ENCODE results near the gene POLL. TPM values are rescaled to one million over a fixed set of nuclear protein-coding genes. Genes with fewer than 3 reads are reported as not detected.
"Not testable (repeated sequence)": the region's sequence is repeated elsewhere in the genome, so short reads cannot be mapped to it uniquely, and the experiment has no call there.

POLL gene
- total RNA-seq, 1 experiment from 2014 or later = 8.5 TPM

DNA sequence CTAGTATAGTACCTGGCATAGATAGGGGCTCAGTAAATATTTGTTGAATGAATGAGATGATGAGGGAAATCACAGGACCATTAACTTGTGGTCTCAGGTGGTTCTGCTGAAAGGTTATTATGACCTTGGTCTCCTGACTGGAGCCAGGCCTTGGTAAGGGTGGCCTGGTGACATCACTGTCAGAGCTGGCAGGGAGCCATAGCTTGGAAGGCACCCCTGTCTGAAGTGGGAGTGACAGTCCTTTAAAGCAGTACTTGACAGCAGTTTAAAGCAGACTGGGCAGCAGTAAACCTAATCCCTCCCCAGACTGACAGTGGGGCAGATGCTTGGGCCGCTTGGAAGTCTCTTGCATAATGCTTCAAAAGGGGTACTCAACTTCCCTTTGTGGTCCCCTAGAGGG, 13.5 kb upstream of the POLL start:
- Histone ChIP-seq H3K4me2 (ENCODE audit: low read depth, low read length, poor library complexity, severe bottlenecking) (no peak overlapping the region), H3K9me3 (ENCODE audit: low read length) (no peaks in the 10 kb centered on the region), H3K27ac (ENCODE audit: low read length) (no peak overlapping the region), H3K4me1 (ENCODE audit: low read length) (no peaks in the 10 kb centered on the region), H3K9me2 (replicated peaks; ENCODE audit: insufficient read depth, low read length) (no peaks in the 10 kb centered on the region), H2AFZ (ENCODE audit: low read length) (no peak overlapping the region), H3K27me3 (ENCODE audit: low read length) (no peaks in the 10 kb centered on the region), H4K20me1 (ENCODE audit: insufficient read depth, low read depth, low read length) (no peaks in the 10 kb centered on the region), H3K9ac (ENCODE audit: low read length) (no peak overlapping the region), H3K36me3 (ENCODE audit: insufficient read depth, low read length) (no peaks in the 10 kb centered on the region), H3K79me2 (ENCODE audit: low read length) (no peaks in the 10 kb centered on the region), H3K4me3 (ENCODE audit: low read length) (no peak overlapping the region)
- DNase-seq = no peak

DNA sequence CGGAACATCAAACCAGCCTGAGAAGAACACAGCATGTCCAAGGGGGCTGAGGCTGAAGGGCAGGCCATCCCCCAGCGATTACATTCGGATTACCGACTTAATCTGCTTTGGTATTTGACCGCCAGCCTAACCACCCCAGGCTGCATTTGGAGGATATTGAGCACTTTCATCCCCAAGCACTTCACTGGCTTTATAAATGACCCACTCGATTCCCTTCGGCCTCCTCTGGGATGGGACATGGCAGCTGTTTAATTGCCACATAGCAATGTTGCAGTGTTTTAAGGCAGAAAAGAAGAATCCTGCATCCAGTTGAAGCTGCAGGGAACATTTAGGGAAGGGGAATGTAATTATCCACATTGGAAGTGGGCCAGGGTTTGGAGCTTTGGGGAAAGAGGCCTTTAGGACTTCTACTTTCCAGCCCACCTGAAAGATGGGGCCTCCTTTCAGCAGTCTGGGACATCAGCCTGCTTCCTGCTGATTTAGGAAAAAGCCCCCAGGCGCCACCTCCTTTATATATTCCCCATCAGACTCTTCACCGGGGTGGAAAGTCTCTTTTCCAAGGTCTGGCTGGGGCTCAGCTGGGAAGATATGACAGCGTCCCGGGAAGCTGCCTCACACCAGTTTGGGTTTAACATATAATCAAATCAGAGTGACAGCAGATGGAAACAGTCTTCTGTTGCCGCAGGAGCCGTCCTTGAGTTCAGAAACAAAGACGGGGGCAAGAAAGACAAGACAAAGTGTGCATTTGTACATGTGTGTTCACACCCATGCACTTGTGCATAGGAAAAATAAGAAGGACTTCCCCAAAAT, 9.2 kb upstream of the POLL start:
- no peak overlapping the region for H2AFZ ChIP-seq (ENCODE audit: low read length)
- H3K9ac ChIP-seq (ENCODE audit: low read length) = no peak overlapping the region
- H3K36me3 ChIP-seq (ENCODE audit: insufficient read depth, low read length) = no peaks in the 10 kb centered on the region

DNA sequence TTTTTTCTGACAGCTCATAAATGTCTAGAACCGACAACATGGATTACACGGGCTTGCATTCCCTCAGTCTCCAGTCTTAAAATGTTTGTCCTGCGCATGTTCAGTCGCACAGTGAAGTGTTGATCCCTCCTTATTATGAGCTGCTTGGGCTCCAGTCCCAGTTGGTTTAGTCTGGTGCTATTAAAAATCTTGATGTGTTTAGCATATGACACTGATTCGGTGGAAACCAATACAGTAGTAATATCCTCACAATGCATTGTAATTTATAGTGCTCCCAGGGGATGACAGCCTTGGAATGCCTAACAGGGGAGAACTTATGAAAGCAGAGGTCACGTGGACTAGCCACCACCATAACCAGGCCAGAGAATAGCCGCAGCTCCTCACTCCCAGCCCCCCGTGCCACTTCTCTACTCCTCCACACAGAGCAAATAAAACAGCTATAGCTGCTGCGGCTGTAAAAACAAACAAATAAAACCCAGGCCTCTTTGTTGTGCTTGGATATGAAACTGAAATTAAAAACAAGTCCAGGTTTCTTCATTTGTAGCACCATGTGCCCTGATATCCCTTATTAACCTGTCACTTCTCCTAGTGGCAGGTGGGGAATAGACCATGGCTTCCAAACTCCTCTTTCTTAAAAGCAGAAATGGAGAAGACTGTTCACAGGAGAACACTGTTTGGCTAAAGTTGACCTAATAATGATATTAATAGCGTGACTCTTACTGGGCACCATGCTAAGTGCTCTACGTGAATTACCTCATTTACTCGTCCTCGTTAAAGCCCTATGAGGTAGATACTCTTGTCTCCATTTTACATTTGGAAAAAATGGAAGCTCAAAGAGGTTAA, 7.8 kb upstream of the POLL start:
- Histone ChIP-seq H3K27me3 (ENCODE audit: low read length) (no peaks in the 10 kb centered on the region), H3K36me3 (ENCODE audit: insufficient read depth, low read length) (no peaks in the 10 kb centered on the region), H3K4me3 (ENCODE audit: low read length) (no peak overlapping the region), H3K27ac (ENCODE audit: low read length) (no peak overlapping the region), H2AFZ (ENCODE audit: low read length) (no peak overlapping the region), H3K4me1 (ENCODE audit: low read length) (peaks cover 11% of the 10 kb centered on the region), H3K9ac (ENCODE audit: low read length) (no peak overlapping the region), H3K79me2 (ENCODE audit: low read length) (no peaks in the 10 kb centered on the region), H3K9me3 (ENCODE audit: low read length) (no peaks in the 10 kb centered on the region), H4K20me1 (ENCODE audit: insufficient read depth, low read depth, low read length) (no peaks in the 10 kb centered on the region), H3K4me2 (ENCODE audit: low read depth, low read length, poor library complexity, severe bottlenecking) (no peak overlapping the region), H3K9me2 (replicated peaks; ENCODE audit: insufficient read depth, low read length) (no peaks in the 10 kb centered on the region)
- no peak for DNase-seq

More for the DNA sequence above, 9.2 kb upstream of the POLL start:
- Histone ChIP-seq H3K27me3 (ENCODE audit: low read length) (no peaks in the 10 kb centered on the region), H4K20me1 (ENCODE audit: insufficient read depth, low read depth, low read length) (no peaks in the 10 kb centered on the region), H3K4me3 (ENCODE audit: low read length) (no peak overlapping the region), H3K79me2 (ENCODE audit: low read length) (no peaks in the 10 kb centered on the region), H3K9me3 (ENCODE audit: low read length) (no peaks in the 10 kb centered on the region), H3K9me2 (replicated peaks; ENCODE audit: insufficient read depth, low read length) (no peaks in the 10 kb centered on the region), H3K4me1 (ENCODE audit: low read length) (peaks cover 11% of the 10 kb centered on the region), H3K27ac (ENCODE audit: low read length) (no peak overlapping the region), H3K4me2 (ENCODE audit: low read depth, low read length, poor library complexity, severe bottlenecking) (no peak overlapping the region)
- DNase-seq = no peak

DNA sequence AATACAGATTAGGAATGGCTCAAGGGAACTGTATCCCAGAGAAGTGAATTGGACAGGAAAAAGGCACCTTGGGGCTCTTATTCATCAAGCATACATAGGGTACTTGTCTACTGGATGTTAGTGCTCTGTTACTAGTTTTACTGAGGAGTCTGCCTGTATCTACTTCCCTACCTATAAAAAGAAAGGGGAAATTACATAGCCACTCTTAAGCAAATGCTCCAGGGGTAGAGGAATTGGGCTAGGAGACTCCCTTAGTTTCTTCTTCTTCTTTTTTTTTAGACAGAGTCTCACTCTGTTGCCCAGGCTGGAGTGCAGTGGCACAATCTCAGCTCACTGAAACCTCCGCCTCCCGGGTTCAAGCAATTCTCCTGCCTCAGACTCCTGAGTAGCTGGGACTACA, 5.3 kb upstream of the POLL start:
- not testable (repeated sequence) for DNase-seq; H3K36me3 ChIP-seq (ENCODE audit: insufficient read depth, low read length); H3K9me3 ChIP-seq (ENCODE audit: low read length); H3K27me3 ChIP-seq (ENCODE audit: low read length); H4K20me1 ChIP-seq (ENCODE audit: insufficient read depth, low read depth, low read length); H3K79me2 ChIP-seq (ENCODE audit: low read length); H2AFZ ChIP-seq (ENCODE audit: low read length); H3K4me3 ChIP-seq (ENCODE audit: low read length); H3K27ac ChIP-seq (ENCODE audit: low read length); H3K9ac ChIP-seq (ENCODE audit: low read length); H3K4me2 ChIP-seq (ENCODE audit: low read depth, low read length, poor library complexity, severe bottlenecking); H3K9me2 ChIP-seq (replicated peaks; ENCODE audit: insufficient read depth, low read length)
- H3K4me1 ChIP-seq (ENCODE audit: low read length) = peaks cover 17% of the 10 kb centered on the region

DNA sequence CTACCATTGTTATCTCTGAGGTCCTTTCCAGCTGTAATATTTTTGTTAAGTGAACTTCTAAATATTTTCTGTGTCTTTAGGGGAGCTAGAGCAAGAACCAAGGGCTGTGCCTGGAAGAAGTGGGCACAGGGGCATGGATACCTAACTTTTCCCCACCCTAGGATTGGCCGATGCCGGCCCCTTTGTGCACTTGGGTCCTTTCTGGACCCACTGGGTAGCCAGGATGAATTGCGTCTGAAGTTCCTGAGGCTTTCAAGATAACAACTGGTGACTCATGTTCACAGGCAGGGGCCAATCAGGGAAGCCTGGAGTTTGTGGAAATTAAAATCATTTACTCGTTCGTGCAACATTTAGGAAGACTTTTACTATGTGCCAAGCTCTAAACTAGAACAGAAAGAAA, 822 bp upstream of the POLL start:
- H3K36me3 ChIP-seq (ENCODE audit: insufficient read depth, low read length) = no peaks in the 10 kb centered on the region
- H3K79me2 ChIP-seq (ENCODE audit: low read length) = peaks cover 12% of the 10 kb centered on the region; the same call in 1 of the 2 replicates
- H3K4me1 ChIP-seq (ENCODE audit: low read length) = peaks cover 24% of the 10 kb centered on the region
- H3K27me3 ChIP-seq (ENCODE audit: low read length) = no peaks in the 10 kb centered on the region
- H4K20me1 ChIP-seq (ENCODE audit: insufficient read depth, low read depth, low read length) = no peaks in the 10 kb centered on the region
- peak overlapping the region; percentile 88 for H3K4me3 ChIP-seq (ENCODE audit: low read length)
- H3K4me2 ChIP-seq (ENCODE audit: low read depth, low read length, poor library complexity, severe bottlenecking) = peak overlapping the region; percentile 78
- H3K27ac ChIP-seq (ENCODE audit: low read length) = no peak overlapping the region
- no peaks in the 10 kb centered on the region for H3K9me3 ChIP-seq (ENCODE audit: low read length)
- peak overlapping the region; percentile 78 for H3K9ac ChIP-seq (ENCODE audit: low read length)
- H3K9me2 ChIP-seq (replicated peaks; ENCODE audit: insufficient read depth, low read length) = no peaks in the 10 kb centered on the region
- no peak overlapping the region for H2AFZ ChIP-seq (ENCODE audit: low read length)
- DNase-seq = no peak

DNA sequence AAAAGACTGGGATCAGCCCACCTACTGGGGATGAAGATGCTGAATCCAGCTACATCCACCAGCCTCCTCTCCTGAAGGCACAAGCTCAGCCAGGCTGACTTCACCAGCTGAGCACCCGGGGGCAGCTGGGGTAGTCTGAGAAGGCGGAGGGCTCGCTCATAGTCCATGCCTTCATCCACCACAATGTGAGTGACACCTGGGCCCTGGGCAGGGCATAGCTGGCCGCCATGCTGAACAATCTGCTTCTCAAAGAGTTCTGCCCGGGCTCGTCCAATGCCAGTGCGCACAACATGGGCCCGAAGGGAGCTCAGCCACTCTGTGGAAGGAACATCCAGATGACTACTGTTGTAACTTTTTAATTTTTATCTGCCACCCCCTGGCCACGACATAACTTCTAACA, 2.2 kb downstream of the POLL start:
- Histone ChIP-seq H3K79me2 (ENCODE audit: low read length) (peaks cover 12% of the 10 kb centered on the region; the same call in 1 of the 2 replicates), H3K4me2 (ENCODE audit: low read depth, low read length, poor library complexity, severe bottlenecking) (no peak overlapping the region), H4K20me1 (ENCODE audit: insufficient read depth, low read depth, low read length) (no peaks in the 10 kb centered on the region), H2AFZ (ENCODE audit: low read length) (no peak overlapping the region), H3K36me3 (ENCODE audit: insufficient read depth, low read length) (no peaks in the 10 kb centered on the region), H3K4me1 (ENCODE audit: low read length) (peaks cover 15% of the 10 kb centered on the region), H3K27ac (ENCODE audit: low read length) (no peak overlapping the region), H3K9me3 (ENCODE audit: low read length) (no peaks in the 10 kb centered on the region), H3K4me3 (ENCODE audit: low read length) (no peak overlapping the region), H3K9me2 (replicated peaks; ENCODE audit: insufficient read depth, low read length) (no peaks in the 10 kb centered on the region), H3K27me3 (ENCODE audit: low read length) (no peaks in the 10 kb centered on the region), H3K9ac (ENCODE audit: low read length) (no peak overlapping the region)
- no peak for DNase-seq

DNA sequence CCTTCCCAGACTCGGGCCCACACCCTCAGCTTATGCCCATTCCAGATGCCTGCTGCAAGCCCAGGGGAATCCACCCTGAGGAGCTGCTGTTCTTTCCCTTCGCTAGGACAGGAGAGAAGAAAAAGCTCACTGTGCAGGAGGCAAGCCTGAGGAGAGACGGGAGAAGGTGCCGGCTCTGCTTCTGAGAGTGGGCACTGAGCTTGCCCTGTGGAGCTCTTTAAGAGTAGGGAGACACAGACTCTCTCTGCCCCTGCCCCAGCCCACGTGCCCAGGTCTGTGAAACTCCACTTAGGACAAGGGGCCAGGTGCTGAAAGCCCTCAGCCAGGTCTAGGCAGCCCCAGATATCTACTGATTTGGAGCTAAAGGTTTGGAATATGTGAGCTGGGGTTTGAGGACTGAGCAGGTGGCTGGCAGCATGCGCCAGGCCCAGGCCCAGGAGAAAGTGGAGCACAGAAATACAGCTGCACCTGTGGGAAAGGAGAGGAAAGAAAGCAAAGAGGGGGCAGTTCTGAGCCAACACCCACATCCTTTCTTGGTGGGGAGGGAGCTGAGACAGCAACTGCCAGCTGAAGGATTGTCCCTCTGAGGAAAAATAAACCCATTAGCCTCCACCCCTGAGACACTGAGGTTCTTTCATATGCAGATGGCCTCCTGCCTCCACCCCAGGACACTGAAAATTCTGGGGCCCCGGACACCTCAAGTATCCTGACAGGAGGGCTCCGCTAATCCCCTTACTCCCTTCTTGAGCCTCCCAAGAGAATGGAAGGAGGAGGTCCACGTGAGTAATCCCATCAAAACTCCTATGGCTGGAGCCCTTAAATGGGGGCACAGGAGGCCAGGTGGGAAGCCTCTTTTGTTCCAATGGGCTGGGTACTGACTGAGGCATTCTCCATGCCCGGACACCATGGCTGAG, 7.3 kb downstream of the POLL start:
- Histone ChIP-seq H3K9me2 (replicated peaks; ENCODE audit: insufficient read depth, low read length) (no peaks in the 10 kb centered on the region), H3K27ac (ENCODE audit: low read length) (no peak overlapping the region), H3K27me3 (ENCODE audit: low read length) (no peaks in the 10 kb centered on the region), H3K4me3 (ENCODE audit: low read length) (no peak overlapping the region), H3K9me3 (ENCODE audit: low read length) (no peaks in the 10 kb centered on the region), H3K79me2 (ENCODE audit: low read length) (no peaks in the 10 kb centered on the region), H3K4me1 (ENCODE audit: low read length) (no peaks in the 10 kb centered on the region), H4K20me1 (ENCODE audit: insufficient read depth, low read depth, low read length) (no peaks in the 10 kb centered on the region), H3K36me3 (ENCODE audit: insufficient read depth, low read length) (no peaks in the 10 kb centered on the region), H3K4me2 (ENCODE audit: low read depth, low read length, poor library complexity, severe bottlenecking) (no peak overlapping the region), H2AFZ (ENCODE audit: low read length) (no peak overlapping the region), H3K9ac (ENCODE audit: low read length) (no peak overlapping the region)
- DNase-seq = no peak

DNA sequence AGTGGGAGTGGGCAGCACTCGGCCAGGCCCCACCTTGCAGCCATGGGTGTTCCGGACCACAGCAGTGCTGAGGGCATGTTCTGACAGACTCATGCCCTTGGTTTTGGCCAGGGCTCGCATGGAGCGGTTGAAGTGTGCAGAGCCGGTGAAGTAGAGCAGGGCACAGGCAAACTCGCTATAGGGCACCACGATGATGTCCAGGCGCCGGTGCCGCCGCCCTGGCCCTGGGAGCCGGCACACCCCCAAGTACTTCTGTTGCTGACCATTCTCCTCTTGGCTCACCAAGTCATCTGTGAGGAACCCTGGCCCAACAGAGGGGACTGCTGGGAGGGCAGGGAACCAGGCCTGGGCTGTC, 8.6 kb downstream of the POLL start:
- no peaks in the 10 kb centered on the region for H3K79me2 ChIP-seq (ENCODE audit: low read length)
- no peaks in the 10 kb centered on the region for H3K4me1 ChIP-seq (ENCODE audit: low read length)
- H3K9ac ChIP-seq (ENCODE audit: low read length) = no peak overlapping the region
- H3K4me2 ChIP-seq (ENCODE audit: low read depth, low read length, poor library complexity, severe bottlenecking) = no peak overlapping the region
- no peak for DNase-seq
- H2AFZ ChIP-seq (ENCODE audit: low read length) = no peak overlapping the region
- no peaks in the 10 kb centered on the region for H3K27me3 ChIP-seq (ENCODE audit: low read length)
- no peaks in the 10 kb centered on the region for H3K36me3 ChIP-seq (ENCODE audit: insufficient read depth, low read length)
- no peak overlapping the region for H3K4me3 ChIP-seq (ENCODE audit: low read length)
- H3K9me3 ChIP-seq (ENCODE audit: low read length) = no peaks in the 10 kb centered on the region
- H3K27ac ChIP-seq (ENCODE audit: low read length) = no peak overlapping the region
- H3K9me2 ChIP-seq (replicated peaks; ENCODE audit: insufficient read depth, low read length) = no peaks in the 10 kb centered on the region
- H4K20me1 ChIP-seq (ENCODE audit: insufficient read depth, low read depth, low read length) = no peaks in the 10 kb centered on the region
